ENCODE results near the gene KCND3. TPM values are rescaled to one million over a fixed set of nuclear protein-coding genes. Genes with fewer than 3 reads are reported as not detected.

KCND3 gene
- total RNA-seq, 1 experiment from 2014 or later, result 0.15 TPM

GRCh38 chr1:111976332-111976731 is 13.1 kb downstream of the KCND3 start:
- H3K27me3 ChIP-seq (ENCODE audit: insufficient read depth, low read length), result no peaks in the 10 kb centered on the region
- no peaks in the 10 kb centered on the region for H3K9me3 ChIP-seq (ENCODE audit: control insufficient read depth, low read depth, low read length)
- H3K4me2 ChIP-seq (ENCODE audit: insufficient read depth, insufficient read length, low read length), result no peak overlapping the region
- no peak overlapping the region for H3K9ac ChIP-seq (ENCODE audit: extremely low read depth, insufficient read length, low read length)
- no peak for DNase-seq
- peaks cover 0 to 3% (median 1%) of the 10 kb centered on the region in 3 experiments; a peak in 3 of 7 replicates for H3K36me3 Mint-ChIP-seq (ENCODE audit: insufficient read depth in 1 of 3, low read depth in 3 of 3)
- no peak overlapping the region for H4K5ac ChIP-seq (ENCODE audit: insufficient read length, low read depth, low read length)
- no peaks in the 10 kb centered on the region for H3K79me1 ChIP-seq (ENCODE audit: insufficient read depth, low read depth, low read length, poor library complexity, severe bottlenecking)
- no peaks in the 10 kb centered on the region for H4K20me1 ChIP-seq (ENCODE audit: control insufficient read depth, insufficient read depth, insufficient read length)
- H3K9me3 Mint-ChIP-seq, result peaks cover 0 to 2% of the 10 kb centered on the region in 2 experiments; a peak in 1 of 5 replicates
- no peak overlapping the region for H2BK5ac ChIP-seq (ENCODE audit: insufficient read length, low read length)
- no peaks in the 10 kb centered on the region for H3K23me2 ChIP-seq (ENCODE audit: insufficient read length, low read depth, low read length, poor library complexity, severe bottlenecking)
- H3K27ac Mint-ChIP-seq, result no peak overlapping the region
- H3K27ac ChIP-seq (ENCODE audit: insufficient read length, low read depth, low read length), result no peak overlapping the region
- H3K4ac ChIP-seq (ENCODE audit: low read depth, low read length), result no peak overlapping the region
- H2BK20ac ChIP-seq (ENCODE audit: low read depth, low read length, poor library complexity, severe bottlenecking), result no peak overlapping the region
- H2AK5ac ChIP-seq (ENCODE audit: insufficient read length, low read length), result no peak overlapping the region
- H3K79me2 ChIP-seq (ENCODE audit: insufficient read depth, low read length), result no peaks in the 10 kb centered on the region
- H3K27me3 Mint-ChIP-seq (ENCODE audit: low read depth), result peaks cover 52% of the 10 kb centered on the region
- no peak overlapping the region for H2BK120ac ChIP-seq (ENCODE audit: low read depth, low read length, poor library complexity, severe bottlenecking)
- H3K4me3 Mint-ChIP-seq, result no peak overlapping the region
- no peak overlapping the region for H3K56ac ChIP-seq (ENCODE audit: insufficient read length, low read depth, low read length)
- H4K91ac ChIP-seq (ENCODE audit: insufficient read length, low read depth, low read length), result no peak overlapping the region
- no peak overlapping the region for H4K8ac ChIP-seq (replicated peaks; ENCODE audit: insufficient read length, low read depth, low read length)
- peaks cover 2% of the 10 kb centered on the region; the same call in 1 of the 2 replicates for H3K4me1 ChIP-seq (ENCODE audit: insufficient read depth, low read length)
- H3T11ph ChIP-seq (ENCODE audit: low read length), result no peak overlapping the region
- H3K23ac ChIP-seq (ENCODE audit: insufficient read length, low read depth, low read length), result no peak overlapping the region
- no peak overlapping the region for H2BK12ac ChIP-seq (ENCODE audit: insufficient read length, low read depth, low read length)
- peaks cover 16 to 17% of the 10 kb centered on the region in 2 experiments for H3K4me1 Mint-ChIP-seq
- no peak overlapping the region for H2BK15ac ChIP-seq (ENCODE audit: low read depth, low read length)
- no peak overlapping the region for H3K14ac ChIP-seq (ENCODE audit: insufficient read depth, low read length)
- no peak overlapping the region for H3K18ac ChIP-seq (ENCODE audit: insufficient read length, low read depth, low read length)
- TF ChIP-seq CTCF (conservative IDR thresholded peaks at IDR 0.05), result no peak
- no peak overlapping the region for H2AFZ ChIP-seq (ENCODE audit: low read length)
- no CpG with 5 or more reads among the region's 5 CpGs for WGBS (ENCODE audit: extremely low coverage, insufficient read length, low lambda C conversion rate)

Data from H9 (cell line).